ENCODE measurements around the gene DRAP1. TPM values are rescaled to one million over a fixed set of nuclear protein-coding genes. Genes with fewer than 3 reads are reported as not detected.

DRAP1 gene
- polyA plus RNA-seq, 6 donors from 2014 or later: 57.3 to 89.8 (median 71.1) TPM

Other genes with a start within 250 kb of the DRAP1 start
- gene KAT5, start 207.2 kb upstream of the DRAP1 start, polyA plus RNA-seq (ENCODE audit: low read depth in 6 of 6): 10 to 100 TPM; 38.9 to 71.8 (median 63.6) TPM
- gene RNASEH2C, start 198.6 kb upstream of the DRAP1 start, polyA plus RNA-seq (ENCODE audit: low read depth in 6 of 6): 100 to 1,000 TPM in 3 of 6 donors, 10 to 100 TPM in 3; 59.3 to 126 (median 99.1) TPM
- 10 to 100 TPM in 2 of 6 donors, 1 to 10 TPM in 4; 3.4 to 17.2 (median 9.6) TPM for gene AP5B1, start 138.4 kb upstream of the DRAP1 start, polyA plus RNA-seq (ENCODE audit: low read depth in 6 of 6)
- gene OVOL1, start 132.4 kb upstream of the DRAP1 start, polyA plus RNA-seq (ENCODE audit: low read depth in 6 of 6): not detected
- gene SNX32, start 85.5 kb upstream of the DRAP1 start, polyA plus RNA-seq (ENCODE audit: low read depth in 6 of 6): 1 to 10 TPM in 5 of 6 donors, not detected in 1; 1.2 to 2.6 (median 1.7) TPM
- 1,000 to 10,000 TPM; 1,822 to 2,570 (median 2,214) TPM for gene CFL1, start 61.2 kb upstream of the DRAP1 start, polyA plus RNA-seq (ENCODE audit: low read depth in 6 of 6)
- gene MUS81, start 59.0 kb upstream of the DRAP1 start, polyA plus RNA-seq (ENCODE audit: low read depth in 6 of 6): 10 to 100 TPM in 5 of 6 donors, 1 to 10 TPM in 1; 3.2 to 32.0 (median 22.8) TPM
- 1 to 10 TPM in 2 of 6 donors, under 1 TPM in 1, not detected in 3; 0.29 to 1.5 (median 1.1) TPM for gene EFEMP2, start 46.6 kb upstream of the DRAP1 start, polyA plus RNA-seq (ENCODE audit: low read depth in 6 of 6)
- gene CTSW, start 39.6 kb upstream of the DRAP1 start, polyA plus RNA-seq (ENCODE audit: low read depth in 6 of 6): 1 to 10 TPM in 5 of 6 donors, under 1 TPM in 1; 0.68 to 7.2 (median 3.0) TPM
- gene FIBP, start 31.0 kb upstream of the DRAP1 start, polyA plus RNA-seq (ENCODE audit: low read depth in 6 of 6): 100 to 1,000 TPM in 4 of 6 donors, 10 to 100 TPM in 2; 91.2 to 191 (median 107) TPM
- 10 to 100 TPM; 22.4 to 62.8 (median 45.3) TPM for gene CCDC85B, start 28.8 kb upstream of the DRAP1 start, polyA plus RNA-seq (ENCODE audit: low read depth in 6 of 6)
- under 1 TPM in 3 of 6 donors, not detected in 3; 0.25 to 0.34 (median 0.27) TPM for gene FOSL1, start 19.0 kb upstream of the DRAP1 start, polyA plus RNA-seq (ENCODE audit: low read depth in 6 of 6)
- 10 to 100 TPM; 48.5 to 79.3 (median 68.4) TPM for gene C11orf68, start 364 bp upstream of the DRAP1 start, polyA plus RNA-seq (ENCODE audit: low read depth in 6 of 6)
- not detected for gene TSGA10IP, start 26.1 kb downstream of the DRAP1 start, polyA plus RNA-seq (ENCODE audit: low read depth in 6 of 6)
- gene SART1, start 42.3 kb downstream of the DRAP1 start, polyA plus RNA-seq (ENCODE audit: low read depth in 6 of 6): 10 to 100 TPM; 13.9 to 39.7 (median 18.3) TPM
- gene EIF1AD, start 82.7 kb downstream of the DRAP1 start, polyA plus RNA-seq (ENCODE audit: low read depth in 6 of 6): 10 to 100 TPM in 5 of 6 donors, 1 to 10 TPM in 1; 4.9 to 34.2 (median 20.1) TPM
- 100 to 1,000 TPM; 162 to 247 (median 189) TPM for gene BANF1, start 83.1 kb downstream of the DRAP1 start, polyA plus RNA-seq (ENCODE audit: low read depth in 6 of 6)
- gene CST6, start 92.6 kb downstream of the DRAP1 start, polyA plus RNA-seq (ENCODE audit: low read depth in 6 of 6): not detected
- gene CATSPER1, start 107.1 kb downstream of the DRAP1 start, polyA plus RNA-seq (ENCODE audit: low read depth in 6 of 6): under 1 TPM in 1 of 6 donors, not detected in 5; 0.11 TPM
- not detected for gene GAL3ST3, start 129.7 kb downstream of the DRAP1 start, polyA plus RNA-seq (ENCODE audit: low read depth in 6 of 6)
- 100 to 1,000 TPM in 1 of 6 donors, 10 to 100 TPM in 5; 68.8 to 106 (median 85.2) TPM for gene SF3B2, start 132.9 kb downstream of the DRAP1 start, polyA plus RNA-seq (ENCODE audit: low read depth in 6 of 6)
- gene PACS1, start 150.8 kb downstream of the DRAP1 start, polyA plus RNA-seq (ENCODE audit: low read depth in 6 of 6): 100 to 1,000 TPM in 1 of 6 donors, 10 to 100 TPM in 5; 44.3 to 133 (median 57.3) TPM

Data from naive B cell (primary cell).